HPDE6-E6E7 (cell line): ENCODE measurements around the gene MCM7.

Source experiments
- DNase-seq: peaks from one replicate; pipeline ENCODE4 v3.0.0; 2011; ENCODE audit warnings: missing footprints; ENCODE audit errors: extremely low spot score

The MCM7 gene

DNA sequence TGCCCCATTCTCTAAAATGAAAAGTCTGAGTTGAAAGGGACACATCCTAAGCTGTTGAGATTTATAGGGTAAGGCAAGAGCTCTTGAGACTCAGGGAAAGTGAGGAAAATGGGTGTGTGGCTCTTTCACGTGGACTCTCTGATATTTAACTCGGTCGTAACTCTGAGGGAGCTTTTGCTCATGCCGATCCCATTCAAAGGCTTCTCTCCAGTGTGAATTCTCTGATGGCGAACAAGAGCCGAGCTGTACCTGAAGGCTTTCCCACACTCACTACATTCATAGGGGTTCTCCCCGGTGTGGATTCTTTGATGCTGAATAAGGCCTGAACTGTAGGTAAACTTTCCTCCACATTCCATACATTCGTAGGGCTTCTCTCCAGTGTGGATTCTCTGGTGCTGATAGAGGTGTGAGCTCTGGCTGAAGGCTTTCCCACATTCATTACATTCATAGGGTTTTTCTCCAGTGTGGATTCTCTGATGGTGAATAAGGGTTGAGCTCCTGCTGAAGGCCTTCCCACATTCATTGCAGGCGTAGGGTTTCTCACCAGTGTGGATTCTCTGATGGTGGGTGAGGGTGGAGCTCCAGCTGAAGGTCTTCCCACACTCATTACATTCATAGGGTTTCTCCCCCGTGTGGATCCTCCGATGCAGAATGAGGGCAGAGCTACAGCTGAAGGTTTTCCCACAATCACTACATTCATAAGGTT lies 30.0 kb downstream of the MCM7 start:
- DNase-seq: no peak

GRCh38 chr7:100069991-100070390 lies 31.2 kb downstream of the MCM7 start:
- DNase-seq: no peak

GRCh38 chr7:100066953-100067352 lies 34.2 kb downstream of the MCM7 start:
- no peak for DNase-seq

- DNase-seq: no peak
Observed at GRCh38 chr7:100065452-100066186, 35.6 kb downstream of the MCM7 start.

GRCh38 chr7:100064162-100064561 lies 37.0 kb downstream of the MCM7 start:
- DNase-seq: no peak

DNA sequence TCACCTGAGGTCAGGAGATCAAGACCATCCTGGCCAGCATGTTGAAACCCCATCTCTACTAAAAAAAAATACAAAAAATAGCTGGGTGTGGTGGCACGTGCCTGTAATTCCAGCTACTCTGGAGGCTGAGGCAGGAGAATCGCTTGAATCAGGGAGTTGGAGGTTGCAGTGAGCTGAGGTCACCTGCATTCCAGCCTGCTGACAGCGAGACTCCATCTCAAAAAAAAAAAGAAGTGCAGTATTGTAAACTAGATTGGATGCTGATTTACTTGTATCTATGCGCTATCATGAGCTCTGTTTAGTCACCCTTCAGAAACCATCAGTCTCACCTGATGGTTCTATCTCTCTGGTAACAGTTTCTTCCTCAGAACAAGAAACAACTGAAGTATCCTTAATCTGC lies 37.8 kb downstream of the MCM7 start:
- DNase-seq: no peak

DNA sequence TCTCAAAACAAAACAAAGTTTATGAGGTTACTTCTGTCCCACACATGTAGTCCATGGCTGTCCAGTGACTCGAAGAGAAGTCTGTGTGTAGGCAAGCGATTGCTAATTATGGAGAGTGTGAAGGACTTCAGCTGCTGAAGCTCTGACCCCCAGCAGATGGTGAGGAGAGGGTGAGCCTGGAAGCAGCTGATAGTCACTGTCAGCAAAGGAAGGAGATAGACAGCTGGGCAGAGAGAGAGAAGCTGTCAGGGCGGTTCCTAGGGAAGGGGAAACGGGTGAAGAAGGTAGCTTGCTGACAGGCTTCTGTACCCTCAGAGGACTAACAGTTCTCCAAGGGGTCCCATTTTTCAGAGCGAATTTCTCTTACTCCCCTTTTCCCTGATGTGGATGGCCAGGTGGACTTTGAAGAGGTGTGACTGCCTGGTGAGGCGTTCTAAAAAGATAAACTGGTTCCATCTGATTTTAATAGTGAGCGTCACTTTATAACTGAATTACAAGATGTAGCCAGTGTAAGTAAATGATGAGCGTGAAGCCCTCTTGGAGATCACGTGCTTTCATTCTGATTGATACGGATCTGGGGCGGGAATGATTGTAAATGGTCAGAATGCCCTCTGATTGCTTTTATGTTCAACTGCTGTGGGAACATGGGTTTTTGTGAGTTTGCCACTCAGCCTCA lies 39.5 kb downstream of the MCM7 start:
- no peak for DNase-seq

GRCh38 chr7:100059251-100059739 lies 41.9 kb downstream of the MCM7 start:
- no peak for DNase-seq

DNA sequence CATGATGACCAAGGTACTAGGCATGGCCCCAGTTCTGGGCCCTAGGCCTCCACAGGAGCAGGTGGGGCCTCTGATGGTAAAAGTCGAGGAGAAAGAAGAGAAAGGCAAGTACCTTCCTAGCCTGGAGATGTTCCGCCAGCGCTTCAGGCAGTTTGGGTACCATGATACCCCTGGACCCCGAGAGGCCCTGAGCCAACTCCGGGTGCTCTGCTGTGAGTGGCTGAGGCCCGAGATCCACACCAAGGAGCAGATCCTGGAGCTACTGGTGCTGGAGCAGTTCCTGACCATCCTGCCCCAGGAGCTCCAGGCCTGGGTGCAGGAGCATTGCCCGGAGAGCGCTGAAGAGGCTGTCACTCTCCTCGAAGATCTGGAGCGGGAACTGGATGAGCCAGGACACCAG lies 44.2 kb downstream of the MCM7 start:
- DNase-seq: no peak

DNA sequence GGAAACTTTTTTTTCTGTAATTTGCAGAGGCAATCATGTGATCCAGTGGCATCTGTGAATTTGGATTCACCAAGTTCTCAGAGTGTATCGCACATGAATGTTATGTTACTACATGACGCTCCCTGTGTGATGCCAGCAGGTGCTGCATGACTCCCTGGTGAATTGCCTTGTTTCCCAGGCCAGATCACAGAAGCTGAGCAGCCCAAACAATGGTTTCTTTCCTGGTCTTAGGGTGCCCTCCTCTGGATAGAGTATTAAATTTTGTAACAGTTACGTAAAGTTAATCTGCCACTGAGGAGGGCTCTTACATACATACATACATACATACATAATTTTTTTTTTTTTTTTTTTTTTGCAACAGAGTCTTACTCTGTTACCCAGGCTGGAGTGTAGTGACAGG lies 48.0 kb downstream of the MCM7 start:
- peak; percentile 63 for DNase-seq

GRCh38 chr7:100051611-100052010 lies 49.6 kb downstream of the MCM7 start:
- no peak for DNase-seq

DNA sequence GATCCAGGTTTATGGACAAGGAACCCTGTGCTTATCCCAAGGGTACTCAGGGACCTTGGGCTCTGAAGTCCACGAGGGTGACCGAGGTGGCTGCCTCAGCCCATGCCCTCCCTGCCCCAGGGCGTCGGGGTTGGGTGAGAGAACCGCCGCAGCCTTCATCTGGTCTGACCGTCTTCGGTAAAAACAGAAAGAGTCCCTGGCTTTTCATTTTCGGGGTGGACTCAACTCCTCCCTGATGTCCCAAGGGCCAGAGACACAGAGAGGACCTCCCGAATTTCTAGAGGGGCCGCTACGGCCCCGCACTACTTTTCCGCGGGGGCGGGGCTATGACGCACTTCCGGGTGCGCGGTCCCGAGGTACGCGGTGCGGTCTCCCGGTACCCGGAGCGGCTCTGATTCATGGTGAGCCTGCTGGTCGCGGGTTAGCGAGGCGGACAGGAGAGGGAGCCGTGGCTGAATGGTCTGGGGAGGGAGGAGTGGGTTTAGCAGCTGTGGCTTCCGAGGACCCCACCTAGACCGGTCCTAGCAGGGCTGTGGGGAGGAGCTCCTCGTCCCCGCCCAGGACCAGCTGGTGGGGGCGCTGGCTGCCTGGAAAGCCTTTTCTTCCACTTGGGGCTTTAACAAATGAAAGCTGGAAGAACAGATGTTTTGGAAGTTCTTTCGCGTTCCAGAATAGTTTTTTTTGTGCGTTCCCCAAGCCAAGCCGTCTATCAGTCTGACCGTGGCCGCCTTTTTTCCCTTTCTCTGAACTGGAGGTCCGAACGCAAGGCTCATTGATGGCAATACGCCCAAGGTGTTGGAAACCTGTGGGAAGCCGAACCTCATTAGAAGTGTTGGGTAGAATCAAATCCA lies 51.5 kb downstream of the MCM7 start, which contains the start of gene ZSCAN21:
TSS of gene ZSCAN21 (plus strand) at position 334 of the 851 bp plus-strand sequence. CDS start 7,233 bp downstream, outside the sequence.
- peak; percentile 93 for DNase-seq

GRCh38 chr7:100048680-100049079 lies 52.5 kb downstream of the MCM7 start:
- DNase-seq: no peak

DNA sequence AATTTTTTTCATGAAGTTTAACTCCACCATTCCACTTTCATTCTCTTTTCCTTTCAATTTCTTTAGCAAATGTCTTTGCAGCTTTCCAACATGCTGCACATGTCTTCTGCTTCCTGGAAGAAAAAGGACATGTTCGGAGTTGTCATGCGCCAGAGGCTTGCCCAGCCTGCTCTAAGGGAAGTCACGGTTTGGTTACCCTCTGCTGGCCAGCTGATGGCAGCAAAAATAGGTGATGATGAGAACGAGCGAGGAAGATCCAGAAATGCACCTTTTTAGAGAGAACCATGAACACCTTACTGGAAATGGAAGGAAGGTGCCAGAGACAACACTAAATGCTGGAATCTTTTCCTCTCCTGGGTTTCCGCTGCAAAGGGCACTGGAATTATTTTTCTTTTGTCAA lies 56.5 kb downstream of the MCM7 start:
- DNase-seq: peak; percentile 47
